GM19324 (cell line): ENCODE data around the gene SPAG17.

Experiments used
- ATAC-seq: cut with Tn5 transposase; IDR thresholded peaks from one replicate; pipeline ENCODE4 v1.9.1; 2021; ENCODE audit warnings: mild to moderate bottlenecking, moderate library complexity; ENCODE audit not compliant: unreplicated experiment, low FRiP score

SPAG17 gene

GRCh38 chr1:118122234-118123004 is 62.6 kb downstream of the SPAG17 start:
- no peak for ATAC-seq

- no peak for ATAC-seq
Observed at GRCh38 chr1:118118873-118119463, 66.1 kb downstream of the SPAG17 start.

- ATAC-seq, result no peak
Observed at GRCh38 chr1:118118469-118118868, 66.6 kb downstream of the SPAG17 start.

- ATAC-seq, result no peak
Observed at GRCh38 chr1:118117521-118117920, 67.5 kb downstream of the SPAG17 start.

- no peak for ATAC-seq
Observed at GRCh38 chr1:118116909-118117308, 68.1 kb downstream of the SPAG17 start.

GRCh38 chr1:118116401-118116800 is 68.6 kb downstream of the SPAG17 start:
- ATAC-seq, result no peak

- ATAC-seq, result no peak
Observed at GRCh38 chr1:118115567-118116295, 69.3 kb downstream of the SPAG17 start.

GRCh38 chr1:118113261-118113660 is 71.8 kb downstream of the SPAG17 start:
- ATAC-seq, result no peak

GRCh38 chr1:118110580-118110979 is 74.4 kb downstream of the SPAG17 start:
- no peak for ATAC-seq

- no peak for ATAC-seq
Observed at GRCh38 chr1:118104951-118105350, 80.1 kb downstream of the SPAG17 start.

GRCh38 chr1:118102445-118102844 is 82.6 kb downstream of the SPAG17 start:
- no peak for ATAC-seq

GRCh38 chr1:118101999-118102398 is 83.0 kb downstream of the SPAG17 start:
- ATAC-seq, result no peak

GRCh38 chr1:118101515-118101844 is 83.5 kb downstream of the SPAG17 start:
- no peak for ATAC-seq

GRCh38 chr1:118100686-118101514 is 84.1 kb downstream of the SPAG17 start:
- no peak for ATAC-seq

- no peak for ATAC-seq
Observed at GRCh38 chr1:118099686-118100085, 85.3 kb downstream of the SPAG17 start.

GRCh38 chr1:118097622-118098348 is 87.2 kb downstream of the SPAG17 start:
- ATAC-seq, result no peak

GRCh38 chr1:118093017-118093416 is 92.0 kb downstream of the SPAG17 start:
- ATAC-seq, result no peak

- no peak for ATAC-seq
Observed at GRCh38 chr1:118090130-118090529, 94.9 kb downstream of the SPAG17 start.

- ATAC-seq, result no peak
Observed at GRCh38 chr1:118085365-118085764, 99.7 kb downstream of the SPAG17 start.

- ATAC-seq, result no peak
Observed at GRCh38 chr1:118084400-118084799, 100.6 kb downstream of the SPAG17 start.
